Large intestine (tissue), 3 donors: ENCODE measurements around the gene BMAL2. TPM values are rescaled to one million over a fixed set of nuclear protein-coding genes. Genes with fewer than 3 reads are reported as not detected.

Source experiments
- DNase-seq, 2 donors: peaks; one replicate each; pipeline versions ENCODE4 v3.0.0 to v3.0.0-alpha.2; 2013
- H3K27ac ChIP-seq: one replicate; pipeline ENCODE4 v1.5.1; 2013; ENCODE audit warnings: low read length
- H3K27me3 ChIP-seq: 2 replicates; pipeline ENCODE4 v1.6.1; 2013; ENCODE audit warnings: low read length; ENCODE audit not compliant: control insufficient read depth, insufficient read depth
- H3K36me3 ChIP-seq: 2 replicates; pipeline ENCODE4 v1.6.1; 2013; ENCODE audit warnings: low read length; ENCODE audit not compliant: control insufficient read depth, insufficient read depth
- H3K4me1 ChIP-seq: one replicate; pipeline ENCODE4 v1.6.1; 2013; ENCODE audit warnings: low read length; ENCODE audit not compliant: control insufficient read depth, insufficient read depth
- H3K4me3 ChIP-seq: one replicate; pipeline ENCODE4 v1.5.1; 2013; ENCODE audit warnings: low read length
- H3K9me3 ChIP-seq: one replicate; pipeline ENCODE4 v1.6.1; 2013; ENCODE audit warnings: mild to moderate bottlenecking, low read depth, low read length, moderate library complexity; ENCODE audit not compliant: control insufficient read depth
- WGBS: methylation state at CpG from one replicate; pipeline ENCODE4 v1.1.5; 2013; ENCODE audit warnings: low lambda C conversion rate; ENCODE audit not compliant: insufficient coverage; 5-methylcytosine and 5-hydroxymethylcytosine counted together
- polyA plus RNA-seq: library from polyadenylated mRNA; unstranded; fragments of 120-200 nt; gene quantifications from one replicate; pipeline ENCODE4 v1.2.1, GENCODE V29; 2013

The BMAL2 gene
- polyA plus RNA-seq, 1 donor, result 6.5 TPM

- H3K4me3 ChIP-seq, result no peak overlapping the region
- H3K4me1 ChIP-seq, result no peaks in the 10 kb centered on the region
- no peak for DNase-seq
- 100% methylated on average over 1 of the region's 2 CpGs for WGBS
- no peaks in the 10 kb centered on the region for H3K27me3 ChIP-seq
- H3K27ac ChIP-seq, result no peak overlapping the region
- H3K36me3 ChIP-seq, result no peaks in the 10 kb centered on the region
- no peaks in the 10 kb centered on the region for H3K9me3 ChIP-seq
Measured at GRCh38 chr12:27355486-27355885, 22.9 kb downstream of the BMAL2 start.

GRCh38 chr12:27355979-27356378 is 23.3 kb downstream of the BMAL2 start:
- Histone ChIP-seq H3K4me1 (no peaks in the 10 kb centered on the region), H3K36me3 (no peaks in the 10 kb centered on the region), H3K27ac (no peak overlapping the region), H3K9me3 (no peaks in the 10 kb centered on the region), H3K27me3 (no peaks in the 10 kb centered on the region), H3K4me3 (no peak overlapping the region)
- DNase-seq, result no peak
- WGBS, result 100% methylated on average over 1 of the region's 1 CpG

- no peak for DNase-seq
- no CpG with 5 or more reads among the region's 3 CpGs for WGBS
Measured at GRCh38 chr12:27359578-27360340, 27.1 kb downstream of the BMAL2 start.

GRCh38 chr12:27361372-27361771 is 28.7 kb downstream of the BMAL2 start:
- Histone ChIP-seq H3K4me3 (no peak overlapping the region), H3K27ac (no peak overlapping the region), H3K9me3 (no peaks in the 10 kb centered on the region), H3K4me1 (no peaks in the 10 kb centered on the region), H3K27me3 (no peaks in the 10 kb centered on the region), H3K36me3 (no peaks in the 10 kb centered on the region)
- no peak for DNase-seq
- 100% methylated on average over 2 of the region's 2 CpGs for WGBS

More at GRCh38 chr12:27359578-27360340, 27.1 kb downstream of the BMAL2 start:
- no peak overlapping the region for H3K4me3 ChIP-seq
- H3K4me1 ChIP-seq, result no peaks in the 10 kb centered on the region
- H3K36me3 ChIP-seq, result no peaks in the 10 kb centered on the region
- H3K27ac ChIP-seq, result no peak overlapping the region
- no peaks in the 10 kb centered on the region for H3K27me3 ChIP-seq
- no peaks in the 10 kb centered on the region for H3K9me3 ChIP-seq

- Histone ChIP-seq H3K27ac (no peak overlapping the region), H3K9me3 (no peaks in the 10 kb centered on the region), H3K4me3 (no peak overlapping the region), H3K36me3 (no peaks in the 10 kb centered on the region), H3K27me3 (no peaks in the 10 kb centered on the region), H3K4me1 (no peaks in the 10 kb centered on the region)
- DNase-seq, result no peak
- WGBS, result 100% methylated on average over 2 of the region's 3 CpGs
Measured at GRCh38 chr12:27366621-27367020, 34.0 kb downstream of the BMAL2 start.

- H3K4me1 ChIP-seq, result no peaks in the 10 kb centered on the region
- no peaks in the 10 kb centered on the region for H3K27me3 ChIP-seq
- 80% methylated on average over 1 of the region's 6 CpGs for WGBS
- no peak for DNase-seq
- H3K27ac ChIP-seq, result no peak overlapping the region
- no peaks in the 10 kb centered on the region for H3K9me3 ChIP-seq
- H3K4me3 ChIP-seq, result no peak overlapping the region
- no peaks in the 10 kb centered on the region for H3K36me3 ChIP-seq
Measured at GRCh38 chr12:27367078-27367477, 34.4 kb downstream of the BMAL2 start.

GRCh38 chr12:27382171-27382795 is 49.6 kb downstream of the BMAL2 start:
- no peak overlapping the region for H3K4me3 ChIP-seq
- H3K36me3 ChIP-seq, result no peaks in the 10 kb centered on the region
- no peaks in the 10 kb centered on the region for H3K4me1 ChIP-seq
- no peak overlapping the region for H3K27ac ChIP-seq
- H3K27me3 ChIP-seq, result no peaks in the 10 kb centered on the region
- no peak for DNase-seq
- no peaks in the 10 kb centered on the region for H3K9me3 ChIP-seq
- 90% methylated on average over 4 of the region's 9 CpGs for WGBS

Other genes with a start within 250 kb of the BMAL2 start
- 33.7 TPM for gene STK38L, start 88.5 kb upstream of the BMAL2 start, polyA plus RNA-seq
- gene SMCO2, start 113.9 kb downstream of the BMAL2 start, polyA plus RNA-seq, result 0.25 TPM
- gene PPFIBP1, start 191.4 kb downstream of the BMAL2 start, polyA plus RNA-seq, result 41.5 TPM